HEK293 (cell line): ENCODE data around the gene DENND1A.

ENCODE experiments used
- CTCF ChIA-PET: fragments of 350-600 bp; formaldehyde crosslinking; extraction: SDS; loops from one replicate; lab custom pipeline; 2021; ENCODE audit warnings: antibody characterized with exemption; lab: Yijun Ruan, JAX
- POLR2A ChIA-PET: fragments of 300-600 bp; formaldehyde crosslinking; extraction: SDS; loops from one replicate; lab custom pipeline; 2020; ENCODE audit warnings: antibody characterized with exemption, inconsistent platforms; lab: Yijun Ruan, JAX
- H3K27ac ChIP-seq: fragments of 200-500 bp; sonication (Bioruptor generic); 2 replicates; pipeline ENCODE4 v1.5.1; 2014; ENCODE audit warnings: low read depth, low read length, control low read depth, inconsistent platforms; ENCODE audit errors: extremely low read depth
- H3K36me3 ChIP-seq, 2 experiments: fragments of 200-500 bp in 1 of 2; sonication (Bioruptor generic) in 1 of 2; 1 replicate in 1 of 2; 2 replicates in 1 of 2; pipeline ENCODE4 v1.5.1; 2014 to 2017; ENCODE audit warnings: inconsistent platforms in 2 of 2, low read length in 2 of 2; ENCODE audit not compliant: control insufficient read depth in 2 of 2, insufficient read depth in 1 of 2
- H3K4me1 ChIP-seq: fragments of 200-500 bp; sonication (Bioruptor generic); 2 replicates; pipeline ENCODE4 v1.5.1; 2014; ENCODE audit warnings: mild to moderate bottlenecking, low read length, inconsistent platforms; ENCODE audit not compliant: control insufficient read depth, insufficient read depth
- H3K4me3 ChIP-seq: 2 replicates; pipeline ENCODE4 v1.5.1; 2011; ENCODE audit warnings: low read depth, mild to moderate bottlenecking, control low read depth, low read length, moderate library complexity
- H3K9me3 ChIP-seq: fragments of 200-500 bp; sonication (Bioruptor generic); 2 replicates; pipeline ENCODE4 v1.5.1; 2014; ENCODE audit warnings: low read depth, low read length, inconsistent platforms; ENCODE audit not compliant: control insufficient read depth, insufficient read depth
- BCL11A ChIP-seq: fragments of 450-650 bp; formaldehyde crosslinking; IDR thresholded peaks from 2 replicates; pipeline ENCODE4 v1.5.1; 2016; ENCODE audit warnings: low read depth, missing biosample characterization, missing genetic modification characterization
- GLIS2 ChIP-seq: fragments of 450-650 bp; formaldehyde crosslinking; IDR thresholded peaks from 2 replicates; pipeline ENCODE4 v1.5.1; 2016; ENCODE audit warnings: missing biosample characterization, missing genetic modification characterization
- KLF9 ChIP-seq: fragments of 450-650 bp; formaldehyde crosslinking; IDR thresholded peaks from 2 replicates; pipeline ENCODE4 v1.5.1; 2016; ENCODE audit warnings: missing biosample characterization, missing genetic modification characterization, low read depth
- PBX3 ChIP-seq: sonication (generic); formaldehyde crosslinking; IDR thresholded peaks from 2 replicates; pipeline ENCODE4 v1.8.1; 2022; ENCODE audit warnings: mild to moderate bottlenecking, moderate library complexity, missing genetic modification reagents
- SP2 ChIP-seq: fragments of 450-650 bp; formaldehyde crosslinking; IDR thresholded peaks from 2 replicates; pipeline ENCODE4 v1.5.1; 2016; ENCODE audit warnings: missing biosample characterization, missing genetic modification characterization
- SP3 ChIP-seq: fragments of 450-650 bp; formaldehyde crosslinking; IDR thresholded peaks from 2 replicates; pipeline ENCODE4 v1.5.1; 2016; ENCODE audit warnings: missing biosample characterization, missing genetic modification characterization
- WT1 ChIP-seq: fragments of 450-650 bp; formaldehyde crosslinking; IDR thresholded peaks from 2 replicates; pipeline ENCODE4 v1.5.1; 2016; ENCODE audit warnings: missing biosample characterization, missing genetic modification characterization
- YY1 ChIP-seq: fragments of 450-650 bp; formaldehyde crosslinking; IDR thresholded peaks from 2 replicates; pipeline ENCODE4 v1.5.1; 2018; ENCODE audit warnings: missing biosample characterization, missing genetic modification characterization
- ZFP41 ChIP-seq: fragments of 450-650 bp; formaldehyde crosslinking; IDR thresholded peaks from 2 replicates; pipeline ENCODE4 v1.5.1; 2016; ENCODE audit warnings: missing biosample characterization, missing genetic modification characterization, borderline replicate concordance
- ZNF155 ChIP-seq: fragments of 450-650 bp; formaldehyde crosslinking; IDR thresholded peaks from 2 replicates; pipeline ENCODE4 v1.5.1; 2016; ENCODE audit warnings: missing biosample characterization, missing genetic modification characterization
- ZNF202 ChIP-seq: fragments of 450-650 bp; formaldehyde crosslinking; IDR thresholded peaks from 2 replicates; pipeline ENCODE4 v1.5.1; 2016; ENCODE audit warnings: missing biosample characterization, missing genetic modification characterization, borderline replicate concordance
- ZNF214 ChIP-seq: fragments of 450-650 bp; formaldehyde crosslinking; IDR thresholded peaks from 2 replicates; pipeline ENCODE4 v1.5.1; 2017; ENCODE audit warnings: missing biosample characterization, mild to moderate bottlenecking, missing genetic modification characterization, borderline replicate concordance
- ZNF274 ChIP-seq, 2 experiments: fragments of 200-500 bp in 1 of 2; fragments of 450-650 bp in 1 of 2; sonication (Bioruptor generic) in 1 of 2; formaldehyde crosslinking in 1 of 2; IDR thresholded peaks; 2 replicates each; pipeline versions ENCODE4 v1.5.1 to v1.6.1; 2014 to 2016; ENCODE audit warnings: borderline replicate concordance in 1 of 2, inconsistent platforms in 1 of 2, low read length in 1 of 2, missing biosample characterization in 1 of 2, missing genetic modification characterization in 1 of 2
- ZNF280C ChIP-seq: fragments of 450-650 bp; formaldehyde crosslinking; IDR thresholded peaks from 2 replicates; pipeline ENCODE4 v1.5.1; 2016; ENCODE audit warnings: missing biosample characterization, missing genetic modification characterization
- ZNF311 ChIP-seq: fragments of 450-650 bp; formaldehyde crosslinking; IDR thresholded peaks from 2 replicates; pipeline ENCODE4 v1.5.1; 2017; ENCODE audit warnings: missing biosample characterization, missing genetic modification characterization, borderline replicate concordance
- ZNF324 ChIP-seq: fragments of 450-650 bp; formaldehyde crosslinking; IDR thresholded peaks from 2 replicates; pipeline ENCODE4 v1.5.1; 2016; ENCODE audit warnings: missing biosample characterization, missing genetic modification characterization
- ZNF341 ChIP-seq: fragments of 450-650 bp; formaldehyde crosslinking; IDR thresholded peaks from 2 replicates; pipeline ENCODE4; 2016; ENCODE audit warnings: low read depth, missing biosample characterization, missing genetic modification characterization
- ZNF404 ChIP-seq: fragments of 450-650 bp; formaldehyde crosslinking; IDR thresholded peaks from 2 replicates; pipeline ENCODE4 v1.5.1; 2017; ENCODE audit warnings: missing biosample characterization, missing genetic modification characterization
- ZNF558 ChIP-seq: fragments of 450-650 bp; formaldehyde crosslinking; IDR thresholded peaks from 2 replicates; pipeline ENCODE4 v1.5.1; 2016; ENCODE audit warnings: missing biosample characterization, missing genetic modification characterization
- TF ChIP-seq, protein P1 (sequence below): fragments of 450-650 bp; formaldehyde crosslinking; IDR thresholded peaks from 2 replicates; pipeline ENCODE4; 2016; ENCODE audit warnings: missing biosample characterization, missing genetic modification characterization
- TF ChIP-seq, protein P2 (sequence below): fragments of 450-650 bp; formaldehyde crosslinking; IDR thresholded peaks from 2 replicates; pipeline ENCODE4 v1.5.1; 2016; ENCODE audit warnings: missing biosample characterization, missing genetic modification characterization
- TF ChIP-seq, protein P3 (sequence below): fragments of 450-650 bp; formaldehyde crosslinking; optimal IDR thresholded peaks from 2 replicates; pipeline ENCODE3; 2016; ENCODE audit warnings: missing biosample characterization, mild to moderate bottlenecking, missing genetic modification characterization
- TF ChIP-seq, protein P4 (sequence below): fragments of 450-650 bp; IDR thresholded peaks from 2 replicates; pipeline ENCODE4 v1.5.1; 2018; ENCODE audit warnings: missing biosample characterization, missing genetic modification characterization

The DENND1A gene

DNA sequence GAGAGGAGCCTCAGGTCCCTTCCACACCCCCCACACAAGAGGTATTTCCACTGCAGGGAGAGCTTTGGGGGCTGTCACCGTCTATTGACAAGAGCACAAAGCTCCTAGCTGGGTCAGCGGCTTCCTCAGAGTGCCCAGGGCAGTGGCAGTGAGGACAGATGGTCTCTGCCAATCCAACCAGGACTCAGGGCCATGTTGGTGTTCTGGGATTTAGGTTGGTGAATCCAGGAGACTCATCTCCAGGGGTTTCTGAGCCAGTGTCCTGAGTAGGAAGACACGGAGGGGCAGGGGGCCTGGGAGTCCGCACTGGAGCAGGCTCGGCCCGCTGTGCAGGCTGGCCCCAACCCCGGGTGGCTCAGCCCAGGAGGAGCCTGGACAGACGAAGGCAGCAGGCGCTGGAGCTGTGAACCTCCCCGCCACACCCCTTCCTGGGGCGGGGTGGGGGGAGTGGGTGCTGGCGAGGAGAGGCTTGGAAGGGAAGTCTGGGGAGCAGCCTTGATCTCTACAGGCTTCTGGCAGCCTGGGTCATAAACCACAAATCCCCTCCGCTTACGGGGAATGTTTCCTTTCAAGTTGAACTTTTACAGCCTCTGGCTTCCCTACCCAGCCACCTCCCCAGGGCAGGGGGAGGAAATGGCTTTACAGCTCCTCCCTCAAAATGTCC lies 554.3 kb downstream of the DENND1A start (continued):
- TF ChIP-seq, protein P1, sequence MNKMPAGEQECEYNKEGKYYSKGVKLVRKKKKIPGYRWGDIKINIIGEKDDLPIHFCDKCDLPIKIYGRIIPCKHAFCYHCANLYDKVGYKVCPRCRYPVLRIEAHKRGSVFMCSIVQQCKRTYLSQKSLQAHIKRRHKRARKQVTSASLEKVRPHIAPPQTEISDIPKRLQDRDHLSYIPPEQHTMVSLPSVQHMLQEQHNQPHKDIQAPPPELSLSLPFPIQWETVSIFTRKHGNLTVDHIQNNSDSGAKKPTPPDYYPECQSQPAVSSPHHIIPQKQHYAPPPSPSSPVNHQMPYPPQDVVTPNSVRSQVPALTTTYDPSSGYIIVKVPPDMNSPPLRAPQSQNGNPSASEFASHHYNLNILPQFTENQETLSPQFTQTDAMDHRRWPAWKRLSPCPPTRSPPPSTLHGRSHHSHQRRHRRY (tag by site-specific recombination) = no peak
- TF ChIP-seq, all 188 proteins: peak for 29

- POLR2A ChIA-PET = no interaction called here
- no peak overlapping the region for H3K4me3 ChIP-seq
- no peak overlapping the region for H3K27ac ChIP-seq
- TF ChIP-seq ZFP41 = no peak
- TF ChIP-seq SP2 (tag by site-specific recombination) = 0 out of 2 replicates have a peak, but pooled peaks have one; percentile 11
- TF ChIP-seq SP3 (tag by site-specific recombination) = no peak
- TF ChIP-seq, protein P2, sequence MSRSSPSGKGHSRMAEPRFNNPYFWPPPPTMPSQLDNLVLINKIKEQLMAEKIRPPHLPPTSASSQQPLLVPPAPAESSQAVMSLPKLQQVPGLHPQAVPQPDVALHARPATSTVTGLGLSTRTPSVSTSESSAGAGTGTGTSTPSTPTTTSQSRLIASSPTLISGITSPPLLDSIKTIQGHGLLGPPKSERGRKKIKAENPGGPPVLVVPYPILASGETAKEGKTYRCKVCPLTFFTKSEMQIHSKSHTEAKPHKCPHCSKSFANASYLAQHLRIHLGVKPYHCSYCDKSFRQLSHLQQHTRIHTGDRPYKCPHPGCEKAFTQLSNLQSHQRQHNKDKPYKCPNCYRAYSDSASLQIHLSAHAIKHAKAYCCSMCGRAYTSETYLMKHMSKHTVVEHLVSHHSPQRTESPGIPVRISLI (tag by site-specific recombination) = no peak
- peak; percentile 71 for TF ChIP-seq ZNF341
- no peak for TF ChIP-seq ZNF202
- TF ChIP-seq, all 188 proteins: peak for 2
- CTCF ChIA-PET = no interaction called here
- Histone ChIP-seq H3K9me3 (no peaks in the 10 kb centered on the region), H3K36me3 (no peaks in the 10 kb centered on the region), H3K4me1 (no peaks in the 10 kb centered on the region)
Observed at GRCh38 chr9:123373946-123374345, 556.0 kb downstream of the DENND1A start.

- Histone ChIP-seq H3K27ac (no peak overlapping the region), H3K4me3 (no peak overlapping the region), H3K9me3 (no peaks in the 10 kb centered on the region), H3K36me3 (no peaks in the 10 kb centered on the region), H3K4me1 (no peaks in the 10 kb centered on the region)
- ChIA-PET POLR2A (no interaction called here), CTCF (no interaction called here)
- TF ChIP-seq ZNF274 (IDR thresholded peaks at IDR 0.05; ENCODE audit: low read length) (no peak), ZNF274 (tag by site-specific recombination; IDR thresholded peaks at IDR 0.05; ENCODE audit: borderline replicate concordance) (no peak), KLF9 (tag by site-specific recombination) (no peak), GLIS2 (tag by site-specific recombination) (no peak), ZNF311 (no peak), ZNF324 (no peak), YY1 (no peak), ZNF155 (tag by site-specific recombination) (no peak), WT1 (no peak), BCL11A (tag by site-specific recombination) (no peak), ZNF558 (tag by site-specific recombination) (no peak), ZNF280C (tag by site-specific recombination) (no peak), ZNF404 (tag by site-specific recombination) (no peak), PBX3 (CRISPR knock-in tag) (no peak), ZNF214 (no peak)
- TF ChIP-seq, protein P3, sequence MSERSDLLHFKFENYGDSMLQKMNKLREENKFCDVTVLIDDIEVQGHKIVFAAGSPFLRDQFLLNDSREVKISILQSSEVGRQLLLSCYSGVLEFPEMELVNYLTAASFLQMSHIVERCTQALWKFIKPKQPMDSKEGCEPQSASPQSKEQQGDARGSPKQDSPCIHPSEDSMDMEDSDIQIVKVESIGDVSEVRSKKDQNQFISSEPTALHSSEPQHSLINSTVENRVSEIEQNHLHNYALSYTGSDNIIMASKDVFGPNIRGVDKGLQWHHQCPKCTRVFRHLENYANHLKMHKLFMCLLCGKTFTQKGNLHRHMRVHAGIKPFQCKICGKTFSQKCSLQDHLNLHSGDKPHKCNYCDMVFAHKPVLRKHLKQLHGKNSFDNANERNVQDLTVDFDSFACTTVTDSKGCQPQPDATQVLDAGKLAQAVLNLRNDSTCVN (tag by site-specific recombination) = no peak
- TF ChIP-seq, protein P1 (tag by site-specific recombination) = no peak
- TF ChIP-seq, protein P4, sequence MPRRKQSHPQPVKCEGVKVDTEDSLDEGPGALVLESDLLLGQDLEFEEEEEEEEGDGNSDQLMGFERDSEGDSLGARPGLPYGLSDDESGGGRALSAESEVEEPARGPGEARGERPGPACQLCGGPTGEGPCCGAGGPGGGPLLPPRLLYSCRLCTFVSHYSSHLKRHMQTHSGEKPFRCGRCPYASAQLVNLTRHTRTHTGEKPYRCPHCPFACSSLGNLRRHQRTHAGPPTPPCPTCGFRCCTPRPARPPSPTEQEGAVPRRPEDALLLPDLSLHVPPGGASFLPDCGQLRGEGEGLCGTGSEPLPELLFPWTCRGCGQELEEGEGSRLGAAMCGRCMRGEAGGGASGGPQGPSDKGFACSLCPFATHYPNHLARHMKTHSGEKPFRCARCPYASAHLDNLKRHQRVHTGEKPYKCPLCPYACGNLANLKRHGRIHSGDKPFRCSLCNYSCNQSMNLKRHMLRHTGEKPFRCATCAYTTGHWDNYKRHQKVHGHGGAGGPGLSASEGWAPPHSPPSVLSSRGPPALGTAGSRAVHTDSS (tag by site-specific recombination) = no peak
Observed at GRCh38 chr9:123373447-123373923, 556.4 kb downstream of the DENND1A start.
